ENCODE results near the gene AZU1. TPM values are rescaled to one million over a fixed set of nuclear protein-coding genes. Genes with fewer than 3 reads are reported as not detected.

Gene AZU1
- total and polyA plus RNA-seq, 2 of the 8 experiments (the other 6 are each of a cell fraction or from before 2014, with no cell fraction given) = 0.80 to 1.3 TPM

DNA sequence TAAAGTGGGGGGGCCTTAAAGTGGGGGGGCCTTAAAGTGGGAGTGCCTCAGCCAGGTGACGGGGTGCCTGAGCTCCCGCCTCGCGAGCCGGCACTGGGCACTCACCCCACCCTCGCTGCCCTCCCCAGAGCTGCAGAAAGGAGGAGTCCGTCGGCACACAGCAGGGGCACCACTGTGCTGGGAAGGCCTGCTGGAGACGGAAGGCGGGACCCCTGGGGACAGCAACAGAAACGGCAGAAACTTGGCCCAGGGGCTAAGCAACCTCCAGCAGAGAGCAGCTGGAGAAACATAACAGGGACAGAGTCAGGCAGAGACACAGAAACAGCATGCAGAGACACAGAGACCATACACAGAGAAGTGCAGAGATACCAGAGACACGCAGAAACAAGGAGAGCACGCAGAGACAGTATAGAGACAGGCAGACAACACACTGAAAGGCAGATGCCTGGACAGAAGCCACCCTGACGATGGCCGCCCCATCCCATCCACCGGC, 39.7 kb downstream of the AZU1 start:
- no peak for DNase-seq (ENCODE audit: low read depth in 1 of 2, low spot score in 2 of 2)
- Histone ChIP-seq H2BK120ac (replicated peaks; ENCODE audit: low read depth, low read length) (no peak overlapping the region), H3K14ac (ENCODE audit: insufficient read length) (no peak overlapping the region), H3K9me3 (ENCODE audit: insufficient read depth in 2 of 2, low read depth in 1 of 2, low read length in 1 of 2) (peaks cover 0 to 3% of the 10 kb centered on the region in 2 experiments; a peak in 1 of 4 replicates), H3K23me2 (ENCODE audit: low read depth, low read length) (peaks cover 5% of the 10 kb centered on the region; the same call in 1 of the 2 replicates), H4K20me1 (replicated peaks in 1 of 2; ENCODE audit: control insufficient read depth in 1 of 2, insufficient read depth in 2 of 2, low read length in 2 of 2) (peaks cover 4 to 8% of the 10 kb centered on the region in 2 experiments), H3K4me3 (ENCODE audit: extremely low read depth in 1 of 4, insufficient read depth in 2 of 4, low read depth in 3 of 4, low read length in 4 of 4) (no peak overlapping the region), H2BK5ac (ENCODE audit: low read depth, low read length) (no peak overlapping the region), H3K4me2 (ENCODE audit: insufficient read depth in 1 of 2, low read depth in 2 of 2, low read length in 2 of 2) (peak overlapping the region in 1 of 2 experiments; percentile 35; a peak in 2 of 4 replicates), H3K79me1 (ENCODE audit: low read depth, low read length) (no peaks in the 10 kb centered on the region; the same call in 1 of the 2 replicates), H2BK15ac (ENCODE audit: low read length) (no peak overlapping the region), H2AK5ac (ENCODE audit: low read depth, low read length) (no peak overlapping the region), H3K27me3 (replicated peaks in 1 of 4; ENCODE audit: control insufficient read depth in 3 of 4, extremely low read depth in 1 of 4, insufficient read depth in 3 of 4, low read length in 3 of 4) (peaks cover 0 to 5% (median 0%) of the 10 kb centered on the region in 4 experiments; a peak in 2 of 7 replicates), H2AFZ (ENCODE audit: low read length) (no peak overlapping the region), H3K4ac (replicated peaks; ENCODE audit: insufficient read length, low read depth, low read length) (peak overlapping the region; percentile 78), H2BK20ac (ENCODE audit: low read length) (no peak overlapping the region), H3K36me3 (ENCODE audit: control insufficient read depth in 2 of 4, insufficient read depth in 4 of 4, low read length in 3 of 4) (peaks cover 0 to 12% (median 0%) of the 10 kb centered on the region in 4 experiments; a peak in 2 of 8 replicates), H3K4me1 (replicated peaks in 1 of 4; ENCODE audit: control insufficient read depth in 3 of 4, insufficient read depth in 4 of 4, low read length in 3 of 4) (peaks cover 3 to 18% (median 7%) of the 10 kb centered on the region in 4 experiments), H3K56ac (replicated peaks; ENCODE audit: insufficient read length, low read depth, low read length) (no peak overlapping the region), H4K91ac (replicated peaks; ENCODE audit: insufficient read length, low read length) (no peak overlapping the region), H3K18ac (ENCODE audit: extremely low read depth, low read length) (peak overlapping the region; percentile 71), H4K5ac (ENCODE audit: insufficient read length, low read depth, low read length) (no peak overlapping the region), H4K8ac (ENCODE audit: extremely low read depth, insufficient read depth, low read length) (peak overlapping the region; percentile 71; the same call in 1 of the 2 replicates), H3K79me2 (ENCODE audit: control insufficient read depth in 1 of 2, insufficient read depth in 2 of 2, low read length in 2 of 2) (no peaks in the 10 kb centered on the region), H3K23ac (ENCODE audit: insufficient read length) (no peak overlapping the region), H3K27ac (ENCODE audit: low read depth, low read length) (no peak overlapping the region), H3K9ac (replicated peaks in 1 of 4; ENCODE audit: extremely low read depth in 1 of 4, low read depth in 3 of 4, low read length in 3 of 4) (peak overlapping the region in 1 of 4 experiments; percentile 38; a peak in 2 of 7 replicates), H2BK12ac (ENCODE audit: low read depth, low read length) (peak overlapping the region; percentile 87; the same call in 1 of the 2 replicates)
- ChIA-PET CTCF (ENCODE audit: partially characterized antibody) (interaction anchor here (0.6 to 2.6 kb wide), 15 partner anchors 8 to 371 kb away, joined by 3 to 9 read pairs (median 4); partner anchors contain the start of gene MISP), POLR2A (ENCODE audit: partially characterized antibody) (interaction anchor here (0.6 to 1.3 kb wide), 5 partner anchors 33 to 69 kb away, joined by 3 to 5 read pairs (median 3); no protein-coding TSS in a partner anchor)
- WGBS, 2 experiments (ENCODE audit: extremely low coverage in 1 of 2, insufficient coverage in 1 of 2, insufficient read length in 1 of 2, insufficient replicate concordance in 2 of 2, low coverage in 1 of 2, low lambda C conversion rate in 2 of 2, missing lambda C conversion rate in 1 of 2) = 73% methylated on average over 10 of the region's 16 CpGs; no CpG with 5 or more reads in 1 of the 2 experiments
- no peak for FAIRE-seq
- TF ChIP-seq PHF8 (conservative IDR thresholded peaks at IDR 0.05; ENCODE audit: low read depth, low read length) (no peak), RBBP5 (IDR thresholded peaks at IDR 0.05; ENCODE audit: borderline replicate concordance, low read depth, low read length) (no peak), KDM5A (IDR thresholded peaks at IDR 0.05; ENCODE audit: low read length) (no peak), NRF1 (IDR thresholded peaks at IDR 0.05; ENCODE audit: low read depth, low read length) (no peak), CBX5 (IDR thresholded peaks at IDR 0.05; ENCODE audit: low read depth, low read length) (no peak), POU5F1 (IDR thresholded peaks at IDR 0.05; ENCODE audit: low read depth, low read length) (no peak), HDAC2 (IDR thresholded peaks at IDR 0.05; ENCODE audit: borderline replicate concordance in 1 of 2, low read depth in 2 of 2, low read length in 2 of 2) (no peak)
